ENCODE measurements around the gene SMAD7.

Gene SMAD7

GRCh38 chr18:48959921-48960920 lies 9.5 kb upstream of the SMAD7 start:
- no peak for DNase-seq (ENCODE audit: low read depth)

GRCh38 chr18:48959551-48959920 lies 8.8 kb upstream of the SMAD7 start:
- DNase-seq (ENCODE audit: low read depth), result no peak

DNA sequence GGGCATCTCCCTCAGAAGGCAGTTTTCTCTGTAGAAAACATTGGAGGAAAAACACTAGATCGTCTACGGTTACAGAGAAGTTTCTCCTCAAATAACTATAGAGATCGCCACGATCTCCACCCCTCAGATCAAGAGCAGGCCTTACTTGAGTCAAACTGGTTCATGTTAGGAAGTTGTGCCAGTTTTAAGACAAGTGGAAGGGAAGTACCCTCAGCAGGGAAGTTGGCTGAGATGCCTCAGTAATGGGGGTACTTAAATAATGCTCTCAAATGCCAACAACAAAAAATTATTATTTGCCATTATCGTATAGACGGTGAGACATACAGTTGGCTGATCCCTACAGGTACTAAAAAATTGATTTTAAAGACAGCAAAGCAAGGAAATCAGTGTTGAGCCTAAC lies 8.2 kb upstream of the SMAD7 start:
- no peak for DNase-seq (ENCODE audit: low read depth)

GRCh38 chr18:48957616-48958015 lies 6.9 kb upstream of the SMAD7 start:
- no peak for DNase-seq (ENCODE audit: low read depth)

DNA sequence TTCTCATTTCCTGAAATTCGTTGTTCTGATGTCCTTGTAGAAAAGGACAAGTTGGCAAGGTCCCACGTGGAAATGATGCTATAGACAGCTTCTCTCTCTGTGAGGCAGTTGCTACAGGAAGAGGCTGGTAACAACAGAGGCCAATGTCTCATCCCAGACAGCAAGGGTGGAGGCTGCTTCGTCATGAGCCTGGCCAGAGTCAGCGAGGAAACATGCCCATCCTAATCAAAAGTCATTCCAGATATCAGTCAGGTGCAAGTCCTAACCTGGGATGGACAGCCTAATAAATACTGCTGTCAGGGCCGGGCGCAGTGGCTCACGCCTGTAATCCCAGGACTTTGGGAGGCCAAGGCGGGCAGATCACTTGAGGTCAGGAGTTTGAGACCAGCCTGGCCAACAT lies 6.4 kb upstream of the SMAD7 start:
- no peak for DNase-seq (ENCODE audit: low read depth)

DNA sequence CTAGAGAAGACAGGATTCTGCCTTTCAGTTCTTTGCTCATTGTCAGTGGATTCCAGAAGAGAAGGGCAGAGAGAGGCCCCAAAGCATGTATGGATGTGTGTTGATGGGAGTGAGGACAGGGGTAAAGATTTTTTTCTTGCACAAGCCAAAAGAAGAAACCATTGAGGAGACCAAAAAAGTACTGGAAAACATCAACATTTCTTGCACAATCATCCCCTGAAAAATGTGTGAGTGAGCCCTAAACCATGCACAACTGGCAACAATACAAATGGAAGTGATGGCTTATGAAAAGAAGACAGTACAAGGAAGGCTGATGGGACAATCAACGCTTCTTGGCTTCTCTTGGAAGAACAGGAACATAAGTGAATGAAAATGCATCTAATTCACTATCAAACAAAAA lies 5.6 kb upstream of the SMAD7 start:
- no peak for DNase-seq (ENCODE audit: low read depth)

DNA sequence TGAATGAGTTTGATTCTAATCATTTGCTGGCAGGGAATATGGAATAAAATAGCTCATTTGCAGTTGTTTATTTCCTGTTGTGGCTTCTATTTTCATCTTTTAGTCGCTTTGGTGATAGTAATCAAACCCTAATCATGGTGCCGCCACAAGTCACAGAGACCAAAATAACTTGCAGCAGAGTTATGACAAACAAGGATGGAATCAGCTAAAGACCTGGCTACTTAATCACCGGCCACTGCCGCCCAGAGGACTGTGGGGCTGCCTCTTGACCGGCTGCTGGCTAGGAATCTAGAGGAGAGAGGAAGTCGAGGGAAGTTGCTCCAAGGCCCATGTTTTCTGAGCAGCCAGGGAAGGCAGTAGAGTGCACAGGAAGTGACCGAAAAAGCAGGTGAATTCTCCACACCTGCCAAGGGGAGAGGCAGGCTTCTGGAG lies 5.1 kb upstream of the SMAD7 start:
- DNase-seq (ENCODE audit: low read depth), result no peak

GRCh38 chr18:48954886-48955819 lies 4.4 kb upstream of the SMAD7 start:
- DNase-seq (ENCODE audit: low read depth), result no peak

DNA sequence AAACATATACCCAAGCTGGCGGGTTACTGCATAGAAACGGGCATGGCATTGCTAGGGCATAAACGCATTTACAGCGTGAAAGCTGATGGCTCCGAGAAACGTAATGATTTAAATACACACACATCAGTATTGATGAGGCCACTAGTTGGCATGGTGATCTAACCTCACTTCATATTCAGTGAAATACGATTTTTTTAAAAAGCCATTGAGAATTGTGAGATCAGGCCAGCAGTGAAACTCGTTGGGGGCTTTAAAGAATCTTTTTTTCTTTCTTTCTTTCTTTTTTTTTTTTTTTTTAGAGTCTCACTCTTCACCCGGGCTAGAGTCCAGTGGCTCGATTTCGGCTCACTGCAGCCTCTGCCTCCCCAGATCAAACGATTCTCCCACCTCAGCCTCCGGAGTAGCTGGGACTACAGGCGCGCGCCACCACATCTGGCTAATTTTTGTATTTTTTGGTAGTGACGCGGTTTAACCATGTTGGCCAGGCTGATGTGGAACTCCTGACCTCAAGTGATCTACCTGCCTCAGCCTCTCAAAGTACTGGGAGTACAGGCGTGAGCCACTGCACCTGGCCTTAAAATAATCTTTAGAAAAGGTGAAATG lies 2.4 kb upstream of the SMAD7 start:
- DNase-seq (ENCODE audit: low read depth), result no peak

- no peak for DNase-seq (ENCODE audit: low read depth)
These were observed 1.7 kb upstream of the SMAD7 start for GRCh38 chr18:48952287-48953103.

- DNase-seq (ENCODE audit: low read depth), result peak; percentile 71
These were observed 902 bp upstream of the SMAD7 start for GRCh38 chr18:48951448-48952286.

DNA sequence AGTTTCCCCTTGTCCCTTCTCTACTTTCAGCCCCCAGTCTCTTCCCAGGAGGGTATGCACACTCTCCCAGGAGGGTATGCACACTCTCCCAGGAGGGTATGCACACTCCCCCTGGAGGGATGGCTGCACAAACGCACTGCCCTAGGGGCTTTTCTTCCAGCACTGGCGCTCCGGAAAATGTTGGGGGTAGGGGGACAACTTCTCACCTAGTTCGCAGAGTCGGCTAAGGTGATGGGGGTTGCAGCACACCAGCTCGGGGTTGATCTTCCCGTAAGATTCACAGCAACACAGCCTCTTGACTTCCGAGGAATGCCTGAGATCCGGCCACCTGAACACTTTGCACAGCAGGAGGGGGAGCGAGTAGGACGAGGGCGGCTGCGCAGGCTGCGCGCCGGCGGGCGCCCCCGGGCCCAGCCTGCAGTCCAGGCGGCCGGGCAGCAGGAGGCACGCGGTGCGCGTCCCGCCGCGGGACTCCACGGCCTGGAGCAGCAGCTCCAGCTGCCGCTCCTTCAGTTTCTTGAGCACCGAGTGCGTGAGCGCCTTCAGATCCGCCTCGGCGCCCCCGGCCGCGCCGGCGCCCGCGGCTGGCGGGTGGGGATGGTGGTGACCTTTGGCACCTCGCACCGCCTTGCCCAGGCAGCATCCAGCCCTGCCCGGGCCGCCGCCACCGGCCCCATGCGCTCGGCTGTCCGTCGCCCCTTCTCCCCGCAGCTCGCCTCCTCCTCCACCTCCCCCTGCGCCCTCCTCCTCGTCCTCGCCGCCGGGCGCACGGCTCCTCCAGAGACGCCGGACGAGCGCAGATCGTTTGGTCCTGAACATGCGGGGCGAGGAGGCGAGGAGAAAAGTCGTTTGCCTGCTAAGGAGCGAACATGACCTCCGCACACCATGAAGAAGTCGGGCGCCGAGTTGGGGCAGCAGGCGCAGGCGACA lies 894 bp downstream of the SMAD7 start:
- DNase-seq (ENCODE audit: low read depth), result no peak

DNA sequence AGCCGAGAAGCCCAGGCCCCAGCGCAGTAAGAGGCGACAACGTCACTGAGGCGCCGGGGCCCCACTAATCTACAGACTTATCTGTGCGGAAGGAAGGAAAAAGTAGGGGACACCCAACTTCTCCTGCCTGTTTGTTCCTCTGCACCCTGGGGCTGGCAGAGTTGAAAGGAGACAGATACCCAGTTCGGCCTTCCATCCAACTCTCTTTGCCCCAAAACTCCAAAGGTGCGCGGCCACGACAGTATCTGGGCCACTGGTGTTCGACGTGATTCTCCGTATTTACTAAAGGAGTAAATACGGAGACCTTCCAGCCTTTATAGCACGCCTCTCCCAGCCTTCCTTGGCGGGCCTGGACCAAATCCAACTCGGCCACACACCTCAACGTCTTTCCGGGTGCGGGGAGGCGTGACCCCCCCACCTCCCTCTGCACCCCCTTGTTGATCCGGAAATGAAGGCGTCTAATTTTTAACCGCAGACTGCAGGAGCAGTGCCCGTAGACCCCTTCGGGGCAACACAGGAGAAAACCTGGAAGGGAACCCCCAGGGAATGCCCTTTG lies 1.6 kb downstream of the SMAD7 start:
- no peak for DNase-seq (ENCODE audit: low read depth)

DNA sequence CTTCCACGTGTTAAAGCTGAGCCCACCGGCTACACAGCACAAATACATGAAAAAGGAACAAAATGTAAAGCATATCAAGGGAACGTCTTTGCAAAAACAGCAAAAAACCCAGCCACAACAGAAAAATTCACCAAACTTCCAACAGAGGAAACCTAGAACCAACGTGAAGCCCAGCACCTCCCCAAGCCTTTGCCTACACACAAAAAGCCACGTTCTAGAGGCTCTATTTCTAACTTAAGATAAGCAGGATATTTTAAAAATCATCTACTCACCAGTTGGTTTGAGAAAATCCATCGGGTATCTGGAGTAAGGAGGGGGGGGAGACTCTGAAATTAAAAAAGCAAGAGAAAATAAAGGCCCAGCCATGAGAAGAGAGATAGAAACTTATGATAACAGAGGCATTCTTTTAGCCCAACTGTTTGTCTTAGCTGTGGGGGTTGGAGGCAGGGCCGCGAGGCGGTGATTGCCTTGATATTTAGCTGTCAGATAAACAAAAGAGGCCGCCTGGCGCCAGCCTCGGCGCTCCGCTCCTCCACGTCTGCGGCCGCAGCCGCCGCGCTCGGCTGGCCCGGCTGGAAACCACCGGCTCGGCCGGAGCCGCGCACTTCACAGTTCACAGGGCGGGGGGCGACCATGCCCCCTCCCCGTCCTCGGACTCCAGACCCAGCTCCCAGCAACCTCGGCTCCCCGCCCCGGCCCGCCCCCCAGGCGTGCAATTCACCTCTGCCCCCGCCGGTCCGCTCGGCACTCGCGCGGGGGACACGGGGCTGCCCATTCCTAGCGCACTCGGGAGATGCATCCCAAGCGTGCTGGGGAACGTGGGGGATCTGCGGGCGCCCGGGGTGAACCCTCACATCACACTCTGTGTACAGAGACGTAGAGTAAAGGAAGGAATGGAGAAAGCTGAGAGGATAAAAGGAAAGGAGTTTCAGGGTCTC lies 2.4 kb downstream of the SMAD7 start:
- DNase-seq (ENCODE audit: low read depth), result no peak

GRCh38 chr18:48947560-48947959 lies 3.2 kb downstream of the SMAD7 start:
- DNase-seq (ENCODE audit: low read depth), result no peak

DNA sequence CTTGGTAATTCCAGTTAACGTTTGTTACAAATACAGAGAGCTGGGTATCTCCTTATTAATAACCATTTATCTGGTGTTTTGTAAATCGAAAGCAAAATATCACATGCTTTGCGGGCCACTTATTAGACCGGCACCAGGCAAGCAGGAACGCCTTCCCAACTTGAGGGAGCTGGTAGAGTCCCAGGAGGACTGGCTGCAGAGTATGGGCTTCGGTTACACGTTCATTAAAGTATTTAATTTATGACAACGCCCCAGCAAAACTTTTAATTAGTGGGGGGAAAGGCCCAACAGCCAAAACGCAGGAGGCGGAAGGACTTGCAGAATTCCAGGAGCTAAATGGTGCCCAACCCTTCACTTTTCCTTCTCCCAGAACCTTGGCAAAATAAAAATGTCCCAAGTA lies 3.7 kb downstream of the SMAD7 start:
- DNase-seq (ENCODE audit: low read depth), result no peak

- DNase-seq (ENCODE audit: low read depth), result no peak
These were observed 4.4 kb downstream of the SMAD7 start for GRCh38 chr18:48946329-48946835.

GRCh38 chr18:48945953-48946217 lies 4.9 kb downstream of the SMAD7 start:
- DNase-seq (ENCODE audit: low read depth), result no peak
